ENCODE data around the gene TXN2.
"Not testable (repeated sequence)": the region's sequence is repeated elsewhere in the genome, so short reads cannot be mapped to it uniquely, and the experiment has no call there.

The TXN2 gene

GRCh38 chr22:36433318-36434231 is 47.9 kb downstream of the TXN2 start:
- FAIRE-seq (no peak), DNase-seq (ENCODE audit: extremely low spot score, insufficient read length, low read depth) (no peak)

DNA sequence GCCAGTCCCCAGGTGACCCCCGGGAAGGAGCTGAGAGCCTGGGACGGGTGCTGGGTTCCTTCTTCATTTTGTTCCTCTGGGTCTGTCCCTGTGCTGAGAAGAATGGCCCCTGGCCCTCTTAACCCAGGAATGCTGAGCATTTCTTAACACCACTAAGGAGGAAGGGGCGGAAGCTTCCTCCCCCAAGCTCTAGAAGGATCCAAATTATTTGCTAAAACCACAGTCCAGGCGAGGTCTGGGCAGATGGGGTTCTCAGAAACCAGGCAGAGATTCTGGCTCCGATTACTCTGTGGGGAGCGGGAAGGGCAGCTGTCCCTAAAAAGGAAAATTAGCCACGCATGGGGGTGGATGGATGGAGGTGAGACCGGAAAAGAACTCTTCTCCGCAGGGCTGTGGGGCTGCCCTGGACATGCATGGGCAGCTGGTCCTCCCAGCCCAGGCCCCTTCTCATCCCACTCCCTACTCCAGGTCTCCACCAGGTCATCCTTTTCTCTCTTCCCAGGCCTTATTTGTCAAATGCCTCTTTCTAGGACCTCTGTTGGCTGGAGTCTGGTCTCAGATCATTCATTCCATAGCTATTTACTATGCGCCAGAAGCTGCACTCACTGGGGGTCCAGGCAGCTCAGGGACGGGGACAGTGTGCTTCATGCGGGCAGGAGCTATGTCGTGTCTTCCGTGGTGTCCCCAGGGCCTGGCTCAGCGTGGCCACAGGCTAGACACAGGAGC is 48.7 kb downstream of the TXN2 start:
- DNase-seq (ENCODE audit: extremely low spot score, insufficient read length, low read depth): no peak
- FAIRE-seq: no peak

- FAIRE-seq: no peak
These were observed 49.5 kb downstream of the TXN2 start for GRCh38 chr22:36431977-36432376.

GRCh38 chr22:36430863-36431262 is 50.6 kb downstream of the TXN2 start:
- no peak for FAIRE-seq
- DNase-seq (ENCODE audit: extremely low spot score, insufficient read length, low read depth): no peak

More at GRCh38 chr22:36431977-36432376, 49.5 kb downstream of the TXN2 start:
- no peak for DNase-seq (ENCODE audit: extremely low spot score, insufficient read length, low read depth)

DNA sequence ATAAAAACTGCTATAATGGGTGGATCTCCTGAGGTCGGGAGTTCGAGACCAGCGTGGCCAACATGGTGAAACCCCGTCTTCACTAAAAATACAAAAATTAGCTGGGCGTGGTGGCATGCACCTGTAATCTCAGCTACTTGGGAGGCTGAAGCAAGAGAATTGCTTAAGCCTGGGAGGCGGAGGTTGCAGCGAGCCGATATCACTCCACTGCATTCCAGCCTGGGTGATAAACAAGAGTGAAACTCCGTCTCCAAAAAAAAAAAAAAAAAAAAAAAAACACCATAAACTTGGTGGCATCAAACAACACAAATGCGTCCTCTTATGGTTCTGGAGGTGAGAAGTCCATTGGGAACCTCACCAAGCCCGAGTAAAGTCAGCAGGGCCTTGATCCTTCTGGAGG is 53.5 kb downstream of the TXN2 start:
- FAIRE-seq: not testable (repeated sequence)

DNA sequence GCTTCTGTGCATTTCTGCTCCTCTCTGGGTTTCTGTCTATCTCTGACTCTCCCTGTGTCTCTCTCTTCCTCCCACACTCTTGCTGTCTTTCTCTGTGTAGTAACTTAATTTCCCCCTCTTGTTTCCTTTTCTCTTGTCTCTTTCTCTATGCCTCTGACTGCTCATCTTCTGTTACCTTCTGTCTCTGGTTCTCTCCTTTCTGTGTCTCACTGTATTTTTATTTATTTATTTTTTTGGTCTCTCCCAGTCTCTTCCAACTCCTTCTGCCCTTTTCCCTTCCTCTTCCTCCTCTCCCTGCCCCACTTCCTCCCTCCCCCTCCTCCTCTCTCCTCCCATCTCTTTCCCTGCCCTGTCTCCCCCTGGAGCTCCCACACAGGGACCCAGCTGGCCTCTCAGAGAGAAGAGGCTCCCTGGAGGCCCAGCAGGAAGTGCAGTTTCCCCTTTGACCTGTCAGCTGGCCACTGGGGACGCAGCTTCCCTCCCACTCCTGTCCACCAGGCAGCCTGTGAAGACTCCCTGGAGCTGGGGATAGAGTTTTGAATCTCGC is 55.4 kb downstream of the TXN2 start:
- DNase-seq (ENCODE audit: extremely low spot score, insufficient read length, low read depth): no peak
- FAIRE-seq: no peak

More for the DNA sequence above, 53.5 kb downstream of the TXN2 start:
- DNase-seq (ENCODE audit: extremely low spot score, insufficient read length, low read depth): not testable (repeated sequence)

DNA sequence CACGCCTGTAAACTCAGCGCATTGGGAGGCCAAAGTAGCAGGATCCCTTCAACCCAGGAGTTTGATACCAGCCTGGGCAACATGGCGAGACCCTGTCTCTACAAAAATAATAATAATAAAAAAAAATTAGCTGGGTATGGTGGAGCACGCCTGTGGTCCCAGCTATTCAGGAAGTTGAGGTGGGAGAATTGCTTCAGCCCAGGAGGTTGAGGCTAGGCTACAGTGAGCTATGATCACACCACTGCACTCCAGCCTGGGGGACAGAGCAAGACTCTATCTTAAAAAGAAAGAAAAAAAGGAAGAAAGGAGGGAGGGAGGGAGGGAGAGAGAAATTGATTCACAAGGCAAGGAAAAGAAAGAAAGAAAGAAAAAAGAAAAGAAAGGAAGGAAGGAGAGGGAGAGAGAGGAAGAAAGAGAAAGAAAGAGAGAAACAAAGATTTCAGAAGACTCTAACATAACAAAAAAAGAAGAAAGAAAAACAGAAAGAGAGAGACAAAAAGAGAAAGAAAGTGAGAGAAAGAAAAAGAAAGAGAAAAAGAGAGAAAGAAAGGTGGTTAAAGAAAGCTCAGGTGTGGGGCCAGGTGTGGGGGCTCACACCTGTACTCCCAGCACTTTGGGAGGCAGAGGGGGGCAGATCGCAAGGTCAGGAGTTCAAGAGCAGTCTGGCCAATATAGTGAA is 56.4 kb downstream of the TXN2 start:
- DNase-seq (ENCODE audit: extremely low spot score, insufficient read length, low read depth) (no peak), FAIRE-seq (no peak)

GRCh38 chr22:36424466-36424865 is 57.0 kb downstream of the TXN2 start:
- DNase-seq (ENCODE audit: extremely low spot score, insufficient read length, low read depth); FAIRE-seq: not testable (repeated sequence)

GRCh38 chr22:36423461-36424404 is 57.7 kb downstream of the TXN2 start:
- no peak for DNase-seq (ENCODE audit: extremely low spot score, insufficient read length, low read depth)
- FAIRE-seq: no peak

- DNase-seq (ENCODE audit: extremely low spot score, insufficient read length, low read depth) (no peak), FAIRE-seq (no peak)
These were observed 59.0 kb downstream of the TXN2 start for GRCh38 chr22:36422287-36423014.

DNA sequence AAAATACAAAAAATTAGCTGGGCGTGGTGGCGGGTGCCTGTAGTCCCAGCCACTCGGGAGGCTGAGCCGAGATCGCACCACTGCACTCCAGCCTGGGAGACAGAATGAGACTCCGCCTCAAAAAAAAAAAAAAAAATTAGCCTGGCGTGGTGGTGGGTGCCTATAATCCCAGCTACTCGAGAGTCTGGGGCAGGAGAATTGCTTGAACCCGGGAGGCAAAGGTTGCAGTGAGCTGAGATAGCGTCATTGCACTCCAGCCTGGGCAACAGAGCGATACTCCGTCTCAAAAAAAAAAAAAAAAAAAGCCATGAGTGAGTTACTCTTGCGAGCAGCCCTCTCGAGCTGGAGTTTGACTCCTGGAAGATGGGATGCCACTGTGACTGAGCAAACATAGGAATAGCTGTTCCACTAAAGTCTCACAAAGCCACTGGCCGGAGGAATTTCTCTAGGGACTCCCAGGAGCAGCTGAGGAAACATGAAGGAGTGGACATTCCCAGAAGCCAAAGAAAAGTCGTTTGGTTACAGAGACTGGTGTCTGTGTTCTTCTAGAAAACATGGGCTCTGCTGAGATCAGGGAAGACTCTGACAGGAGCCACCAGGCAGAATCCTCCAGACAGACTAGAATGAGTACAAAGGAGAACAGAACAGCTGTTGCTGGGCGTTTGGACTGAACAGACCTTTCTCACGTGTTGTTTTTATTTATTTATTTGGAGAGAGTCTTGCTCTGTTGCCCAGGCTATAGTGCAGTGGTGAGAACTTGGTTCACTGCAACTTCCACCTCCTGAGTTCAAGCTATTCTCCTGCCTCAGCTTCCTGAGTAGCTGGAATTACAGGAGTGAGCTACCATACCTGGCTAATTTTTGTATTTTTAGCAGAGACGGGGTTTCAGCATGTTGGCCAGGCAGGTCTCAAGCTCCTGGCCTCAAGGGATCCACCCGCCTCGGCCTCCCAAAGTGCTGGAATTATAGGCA is 61.2 kb downstream of the TXN2 start:
- FAIRE-seq: no peak

GRCh38 chr22:36419177-36419911 is 62.1 kb downstream of the TXN2 start:
- peak; percentile 84 for FAIRE-seq
- DNase-seq (ENCODE audit: extremely low spot score, insufficient read length, low read depth): no peak

More for the DNA sequence above, 61.2 kb downstream of the TXN2 start:
- DNase-seq (ENCODE audit: extremely low spot score, insufficient read length, low read depth): no peak

GRCh38 chr22:36417281-36417686 is 64.2 kb downstream of the TXN2 start:
- no peak for DNase-seq (ENCODE audit: extremely low spot score, insufficient read length, low read depth)
- no peak for FAIRE-seq

Measured in GM18507 (cell line).